ENCODE results near the gene CACNA1B.
"Not testable (repeated sequence)": the region's sequence is repeated elsewhere in the genome, so short reads cannot be mapped to it uniquely, and the experiment has no call there.

Gene CACNA1B

GRCh38 chr9:138143491-138143890 lies 265.9 kb downstream of the CACNA1B start:
- not testable (repeated sequence) for DNase-seq (ENCODE audit: low spot score)

GRCh38 chr9:138147556-138147955 lies 270.0 kb downstream of the CACNA1B start:
- DNase-seq (ENCODE audit: low spot score), result not testable (repeated sequence)

GRCh38 chr9:138149672-138150656 lies 272.4 kb downstream of the CACNA1B start:
- DNase-seq (ENCODE audit: low spot score), result not testable (repeated sequence)

GRCh38 chr9:138155788-138156187 lies 278.2 kb downstream of the CACNA1B start:
- not testable (repeated sequence) for DNase-seq (ENCODE audit: low spot score)

- not testable (repeated sequence) for DNase-seq (ENCODE audit: low spot score)
Observed at GRCh38 chr9:138166793-138167192, 289.2 kb downstream of the CACNA1B start.
